KMS-11 (cell line): Measurements from ENCODE around the gene CYP51A1.
"Not testable (repeated sequence)": the region's sequence is repeated elsewhere in the genome, so short reads cannot be mapped to it uniquely, and the experiment has no call there.

Source experiments
- H2AFZ ChIP-seq: fragments of 200-600 bp; sonication (generic); 2 replicates; pipeline ENCODE4 v1.6.1; 2016; ENCODE audit warnings: antibody characterized with exemption, mixed run types, low read depth
- H3K27ac ChIP-seq: fragments of 200-600 bp; sonication (generic); 2 replicates; pipeline ENCODE4 v1.6.1; 2016; ENCODE audit warnings: mild to moderate bottlenecking, mixed run types
- H3K27me3 ChIP-seq: fragments of 200-600 bp; sonication (generic); 2 replicates; pipeline ENCODE4 v1.6.1; 2017; ENCODE audit warnings: mild to moderate bottlenecking, low read depth, mixed run types, moderate library complexity; ENCODE audit not compliant: insufficient read depth
- H3K36me3 ChIP-seq: fragments of 200-600 bp; sonication (generic); 2 replicates; pipeline ENCODE4 v1.6.1; 2017; ENCODE audit warnings: mild to moderate bottlenecking, mixed run types; ENCODE audit not compliant: insufficient read depth
- H3K4me1 ChIP-seq: fragments of 200-600 bp; sonication (generic); 2 replicates; pipeline ENCODE4 v1.6.1; 2016; ENCODE audit warnings: mild to moderate bottlenecking, low read depth, mixed run types; ENCODE audit not compliant: poor library complexity, severe bottlenecking
- H3K4me2 ChIP-seq: fragments of 200-600 bp; sonication (generic); 2 replicates; pipeline ENCODE4 v1.7.0; 2016; ENCODE audit warnings: mild to moderate bottlenecking, mixed run types
- H3K4me3 ChIP-seq: fragments of 200-600 bp; sonication (generic); IDR thresholded peaks from 2 replicates; pipeline ENCODE4 v1.6.1; 2017; ENCODE audit warnings: low read depth, low read length, mixed read lengths; ENCODE audit not compliant: insufficient read depth
- H3K79me2 ChIP-seq: fragments of 200-600 bp; sonication (generic); 2 replicates; pipeline ENCODE4 v1.6.1; 2016; ENCODE audit warnings: low read depth, mixed run types; ENCODE audit not compliant: insufficient read depth
- H3K9ac ChIP-seq: fragments of 200-600 bp; sonication (generic); 2 replicates; pipeline ENCODE4 v1.6.1; 2016; ENCODE audit warnings: mild to moderate bottlenecking, mixed run types
- H4K20me1 ChIP-seq: fragments of 200-600 bp; sonication (generic); 2 replicates; pipeline ENCODE4 v1.6.1; 2016; ENCODE audit warnings: mild to moderate bottlenecking, mixed run types; ENCODE audit not compliant: insufficient read depth
- CTCF ChIP-seq: fragments of 200-600 bp; sonication (generic); conservative IDR thresholded peaks from 2 replicates; pipeline ENCODE4 v1.6.1; 2017; ENCODE audit warnings: low read depth, mild to moderate bottlenecking, antibody characterized with exemption, low read length, moderate library complexity, mixed read lengths

The CYP51A1 gene

GRCh38 chr7:92100534-92100933, 33.7 kb downstream of the CYP51A1 start:
- H3K27ac ChIP-seq, result no peak overlapping the region
- TF ChIP-seq CTCF, result no peak
- H3K79me2 ChIP-seq, result no peaks in the 10 kb centered on the region
- H4K20me1 ChIP-seq, result no peaks in the 10 kb centered on the region
- H3K4me1 ChIP-seq, result no peaks in the 10 kb centered on the region
- H2AFZ ChIP-seq, result no peak overlapping the region
- peaks cover 5% of the 10 kb centered on the region; the same call in 1 of the 2 replicates for H3K36me3 ChIP-seq
- H3K9ac ChIP-seq, result no peak overlapping the region
- H3K4me2 ChIP-seq, result no peak overlapping the region
- H3K27me3 ChIP-seq, result no peaks in the 10 kb centered on the region
- H3K4me3 ChIP-seq, result no peak overlapping the region

GRCh38 chr7:92095380-92095779, 38.9 kb downstream of the CYP51A1 start:
- H3K27me3 ChIP-seq, result no peaks in the 10 kb centered on the region
- no peak overlapping the region for H3K9ac ChIP-seq
- H2AFZ ChIP-seq, result no peak overlapping the region
- no peak overlapping the region for H3K27ac ChIP-seq
- no peaks in the 10 kb centered on the region for H3K79me2 ChIP-seq
- no peak overlapping the region for H3K4me2 ChIP-seq
- TF ChIP-seq CTCF, result no peak
- H3K4me1 ChIP-seq, result no peaks in the 10 kb centered on the region
- no peak overlapping the region for H3K4me3 ChIP-seq
- peaks cover 5% of the 10 kb centered on the region; the same call in 1 of the 2 replicates for H3K36me3 ChIP-seq
- H4K20me1 ChIP-seq, result no peaks in the 10 kb centered on the region

DNA sequence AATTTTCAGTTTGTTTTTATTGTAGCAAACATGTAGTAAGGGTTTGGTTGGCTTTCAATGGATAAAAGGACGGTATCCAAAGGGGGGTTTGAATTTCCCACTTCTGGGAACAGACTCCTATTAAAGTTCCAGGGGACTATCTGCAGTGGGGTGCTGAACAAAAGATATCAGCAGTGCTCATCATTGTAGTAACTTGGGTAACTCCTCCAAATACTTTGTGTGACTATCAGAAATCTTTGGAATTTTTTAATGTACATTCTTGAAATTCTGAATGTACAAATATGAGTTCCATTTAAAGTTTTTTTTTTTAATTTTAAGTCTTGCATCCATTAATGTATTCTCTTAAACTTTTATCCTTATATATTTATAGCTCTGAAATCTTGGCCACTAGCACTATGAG, 42.1 kb downstream of the CYP51A1 start:
- Histone ChIP-seq H3K79me2 (no peaks in the 10 kb centered on the region), H2AFZ (no peak overlapping the region), H3K36me3 (peaks cover 13% of the 10 kb centered on the region; the same call in 1 of the 2 replicates), H3K4me2 (no peak overlapping the region), H3K27ac (no peak overlapping the region), H3K4me3 (no peak overlapping the region), H3K9ac (no peak overlapping the region), H3K27me3 (no peaks in the 10 kb centered on the region), H4K20me1 (no peaks in the 10 kb centered on the region), H3K4me1 (no peaks in the 10 kb centered on the region)
- TF ChIP-seq CTCF, result no peak

DNA sequence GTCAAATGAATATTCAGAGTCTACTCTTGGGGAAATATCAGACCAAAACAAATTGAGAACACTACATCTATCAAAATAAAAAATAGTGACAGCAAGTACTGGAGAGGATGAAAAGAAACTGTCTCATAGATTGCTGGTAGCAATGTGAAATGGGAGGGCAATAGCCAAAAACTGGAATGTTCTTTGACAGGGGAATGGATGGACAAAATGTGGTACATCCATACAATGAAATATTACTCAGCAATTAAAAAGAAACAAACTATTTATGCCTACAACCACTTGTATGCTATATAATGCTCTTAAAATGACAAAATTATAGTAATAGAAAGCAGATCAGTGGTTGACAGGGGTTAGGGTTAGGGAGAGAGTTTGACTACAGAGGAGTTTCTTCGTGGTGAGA, 46.0 kb downstream of the CYP51A1 start:
- H3K36me3 ChIP-seq, result peaks cover 22% of the 10 kb centered on the region; the same call in 1 of the 2 replicates
- H3K4me2 ChIP-seq, result no peak overlapping the region
- no peak overlapping the region for H3K9ac ChIP-seq
- no peak overlapping the region for H3K4me3 ChIP-seq
- H3K27me3 ChIP-seq, result no peaks in the 10 kb centered on the region
- no peaks in the 10 kb centered on the region for H3K79me2 ChIP-seq
- no peaks in the 10 kb centered on the region for H4K20me1 ChIP-seq
- no peak overlapping the region for H2AFZ ChIP-seq
- no peak overlapping the region for H3K27ac ChIP-seq
- TF ChIP-seq CTCF, result no peak
- H3K4me1 ChIP-seq, result no peaks in the 10 kb centered on the region

GRCh38 chr7:92083922-92084321, 50.4 kb downstream of the CYP51A1 start:
- not testable (repeated sequence) for H3K4me3 ChIP-seq, H3K79me2 ChIP-seq, H3K4me2 ChIP-seq, H3K27me3 ChIP-seq, H3K4me1 ChIP-seq, H3K27ac ChIP-seq, H2AFZ ChIP-seq, H3K9ac ChIP-seq, H4K20me1 ChIP-seq
- H3K36me3 ChIP-seq, result peaks cover 20% of the 10 kb centered on the region; the same call in 1 of the 2 replicates
